Gastroesophageal sphincter (tissue), 3 donors: Measurements from ENCODE around the gene ASB14.

Experiments
- CTCF ChIP-seq, 4 experiments: fragments of 200-600 bp in 2 of 4; fragments of 450-650 bp in 2 of 4; sonication (generic) in 1 of 4; IDR thresholded peaks; one replicate each; pipeline ENCODE4 v1.5.1; 2017 to 2019; ENCODE audit warnings: antibody characterized with exemption in 4 of 4, mild to moderate bottlenecking in 2 of 4, moderate library complexity in 2 of 4
- EP300 ChIP-seq: sonication (generic); formaldehyde crosslinking; IDR thresholded peaks from one replicate; pipeline ENCODE4 v1.6.1; 2017; ENCODE audit warnings: antibody characterized with exemption, mild to moderate bottlenecking
- POLR2A ChIP-seq, 2 donors: fragments of 450-650 bp; IDR thresholded peaks; one replicate each; pipeline ENCODE4 v1.6.1; 2017; ENCODE audit warnings: antibody characterized with exemption in 2 of 2, mild to moderate bottlenecking in 2 of 2, moderate library complexity in 1 of 2

- TF ChIP-seq POLR2A (IDR thresholded peaks at IDR 0.05), result no peak
- no peak for TF ChIP-seq CTCF (IDR thresholded peaks at IDR 0.05)
- no peak for TF ChIP-seq EP300
Observed at GRCh38 chr3:57261119-57261518, 31.4 kb downstream of the ASB14 start.
